IMR-90 (cell line): ENCODE data around the gene LTB4R2. TPM values are rescaled to one million over a fixed set of nuclear protein-coding genes. Genes with fewer than 3 reads are reported as not detected.

Experiments
- ATAC-seq: fragments of 200-7000 bp; cut with Tn5 transposase; 2 replicates; pipeline ENCODE4 v1.9.1; 2020; ENCODE audit warnings: low read depth, mild to moderate bottlenecking, moderate library complexity
- BruUV-seq: library from RNA; stranded (reverse); fragments of 400-500 nt; replicated peaks from 2 replicates; lab custom pipeline; 2021; lab: Mats Ljungman, UMichigan
- CTCF ChIA-PET: fragments of 300-600 bp; formaldehyde crosslinking; extraction: SDS; loops from one replicate; lab custom pipeline; 2021; ENCODE audit warnings: antibody characterized with exemption; lab: Yijun Ruan, JAX
- POLR2A ChIA-PET: fragments of 300-600 bp; sonication (Branson Sonifier 250); formaldehyde crosslinking; loops from one replicate; lab custom pipeline; 2022; ENCODE audit warnings: antibody characterized with exemption; ENCODE audit not compliant: unreplicated experiment; lab: Charles Lee
- DNase-seq: peaks from one replicate; pipeline ENCODE4 v3.0.0; 2013
- H2AFZ ChIP-seq: replicated peaks from 2 replicates; pipeline ENCODE3; 2013; ENCODE audit warnings: low read length, mild to moderate bottlenecking; ENCODE audit not compliant: poor library complexity
- H2AK5ac ChIP-seq: 2 replicates; pipeline ENCODE4 v1.6.1; 2013; ENCODE audit warnings: low read depth, low read length, inconsistent platforms
- H2AK9ac ChIP-seq: replicated peaks from 2 replicates; pipeline ENCODE3; 2013; ENCODE audit warnings: mild to moderate bottlenecking, low read depth, low read length, moderate library complexity; ENCODE audit not compliant: poor library complexity
- H2BK120ac ChIP-seq: 2 replicates; pipeline ENCODE4 v1.6.1; 2013; ENCODE audit warnings: low read depth, low read length, inconsistent platforms
- H2BK15ac ChIP-seq: 3 replicates; pipeline ENCODE4 v1.6.1; 2013; ENCODE audit warnings: low read depth, low read length, inconsistent platforms
- H2BK20ac ChIP-seq: 2 replicates; pipeline ENCODE4 v1.6.1; 2013; ENCODE audit warnings: low read depth, mild to moderate bottlenecking, inconsistent platforms, low read length, moderate library complexity
- H2BK5ac ChIP-seq: 2 replicates; pipeline ENCODE4 v1.6.1; 2013; ENCODE audit warnings: mild to moderate bottlenecking, low read depth, low read length, inconsistent platforms; ENCODE audit not compliant: poor library complexity, severe bottlenecking
- H3K14ac ChIP-seq: replicated peaks from 2 replicates; pipeline ENCODE4 v1.6.1; 2013; ENCODE audit warnings: low read depth, low read length, inconsistent platforms
- H3K18ac ChIP-seq: 2 replicates; pipeline ENCODE4 v1.6.1; 2013; ENCODE audit warnings: low read depth, low read length, control low read depth
- H3K23ac ChIP-seq: 2 replicates; pipeline ENCODE4 v1.6.1; 2013; ENCODE audit warnings: low read depth, low read length, inconsistent platforms
- H3K27ac ChIP-seq: 2 replicates; pipeline ENCODE4 v1.5.1; 2013; ENCODE audit warnings: mild to moderate bottlenecking, control low read depth, low read length; ENCODE audit not compliant: insufficient read depth
- H3K27me3 ChIP-seq: 2 replicates; pipeline ENCODE4 v1.6.1; 2013; ENCODE audit warnings: low read length; ENCODE audit not compliant: control insufficient read depth, insufficient read depth
- H3K36me3 ChIP-seq: 2 replicates; pipeline ENCODE4 v1.6.1; 2013; ENCODE audit warnings: low read length, mixed read lengths; ENCODE audit not compliant: control insufficient read depth, insufficient read depth
- H3K4ac ChIP-seq: 2 replicates; pipeline ENCODE4 v1.6.1; 2013; ENCODE audit warnings: low read depth, low read length, inconsistent platforms
- H3K4me1 ChIP-seq: 2 replicates; pipeline ENCODE4 v1.6.1; 2013; ENCODE audit warnings: low read length, mixed read lengths; ENCODE audit not compliant: control insufficient read depth, insufficient read depth
- H3K4me2 ChIP-seq: 2 replicates; pipeline ENCODE4 v1.6.1; 2013; ENCODE audit warnings: low read depth, mild to moderate bottlenecking, control low read depth, low read length, moderate library complexity
- H3K4me3 ChIP-seq: 2 replicates; pipeline ENCODE4 v1.5.1; 2013; ENCODE audit warnings: low read depth, mild to moderate bottlenecking, control low read depth, low read length, moderate library complexity; ENCODE audit not compliant: insufficient read depth
- H3K56ac ChIP-seq: 2 replicates; pipeline ENCODE4 v1.6.1; 2013; ENCODE audit warnings: low read length, inconsistent platforms; ENCODE audit not compliant: insufficient read depth; ENCODE audit errors: extremely low read depth
- H3K79me1 ChIP-seq, 2 experiments: 2 replicates each; pipeline ENCODE4 v1.6.1; 2013; ENCODE audit warnings: low read length in 2 of 2, inconsistent platforms in 1 of 2, low read depth in 1 of 2
- H3K9ac ChIP-seq: 2 replicates; pipeline ENCODE4 v1.6.1; 2013; ENCODE audit warnings: low read depth, low read length, control low read depth
- H3K9me1 ChIP-seq: 2 replicates; pipeline ENCODE4 v1.6.1; 2013; ENCODE audit warnings: low read length, inconsistent platforms; ENCODE audit not compliant: insufficient read depth
- H3K9me3 ChIP-seq: 2 replicates; pipeline ENCODE4 v1.6.1; 2013; ENCODE audit warnings: low read length; ENCODE audit not compliant: control insufficient read depth, insufficient read depth
- H4K20me1 ChIP-seq: 2 replicates; pipeline ENCODE4 v1.6.1; 2013; ENCODE audit warnings: low read length, inconsistent platforms; ENCODE audit not compliant: insufficient read depth
- H4K5ac ChIP-seq: 2 replicates; pipeline ENCODE4 v1.6.1; 2013; ENCODE audit warnings: mild to moderate bottlenecking, low read depth, low read length, control low read depth
- H4K8ac ChIP-seq, 2 experiments: 2 replicates each; pipeline ENCODE4 v1.6.1; 2013; ENCODE audit warnings: low read depth in 2 of 2, low read length in 2 of 2, control low read depth in 1 of 2, inconsistent platforms in 1 of 2
- H4K91ac ChIP-seq: 2 replicates; pipeline ENCODE4 v1.6.1; 2013; ENCODE audit warnings: low read depth, low read length, inconsistent platforms; ENCODE audit not compliant: insufficient read depth
- BHLHE40 ChIP-seq: fragments of 150-350 bp; IDR thresholded peaks from 2 replicates; pipeline ENCODE4 v1.6.1; 2016; ENCODE audit warnings: mild to moderate bottlenecking, low read depth, low read length
- CEBPB ChIP-seq: IDR thresholded peaks from 2 replicates; pipeline ENCODE4 v1.6.1; 2012; ENCODE audit warnings: low read depth, low read length, improper control_type of control experiment
- CTCF ChIP-seq: conservative IDR thresholded peaks from 2 replicates; pipeline ENCODE4 v1.5.1; 2012; ENCODE audit warnings: mild to moderate bottlenecking, low read depth, low read length, improper control_type of control experiment
- ELK1 ChIP-seq: fragments of 150-350 bp; IDR thresholded peaks from 2 replicates; pipeline ENCODE4 v1.6.1; 2016; ENCODE audit warnings: low read depth, mild to moderate bottlenecking, low read length, moderate library complexity, borderline replicate concordance
- FOS ChIP-seq: fragments of 150-350 bp; IDR thresholded peaks from 2 replicates; pipeline ENCODE4 v1.6.1; 2016; ENCODE audit warnings: low read depth, low read length
- MAZ ChIP-seq: IDR thresholded peaks from 2 replicates; pipeline ENCODE4 v1.6.1; 2012; ENCODE audit warnings: low read depth, mild to moderate bottlenecking, low read length, improper control_type of control experiment, moderate library complexity, borderline replicate concordance
- POLR2A ChIP-seq: IDR thresholded peaks from 2 replicates; pipeline ENCODE4 v1.6.1; 2012; ENCODE audit warnings: mild to moderate bottlenecking, low read depth, low read length
- SMC3 ChIP-seq: fragments of 150-350 bp; IDR thresholded peaks from 2 replicates; pipeline ENCODE4 v1.6.1; 2016; ENCODE audit warnings: low read depth, mild to moderate bottlenecking, antibody characterized with exemption, low read length, moderate library complexity
- WGBS, 2 experiments: methylation state at CpG; one replicate each; pipeline versions ENCODE4 v1.1.5 to v1.1.7; 2013; ENCODE audit warnings: missing lambda C conversion rate in 2 of 2; ENCODE audit not compliant: insufficient read length in 1 of 2; ENCODE audit errors: extremely low coverage in 2 of 2; 5-methylcytosine and 5-hydroxymethylcytosine counted together
- dilution Hi-C: fragments of 300-500 bp; cut with HindIII; formaldehyde crosslinking; loops from one replicate; pipeline ENCODE4 v1.14.3; 2018; ENCODE audit warnings: low sequenced_read_pairs; ENCODE audit not compliant: unreplicated experiment
- in situ Hi-C: fragments of 300-500 bp; cut with MboI; formaldehyde crosslinking; loops from 3 replicates; pipeline ENCODE4 v1.14.3; 2019; ENCODE audit warnings: low sequenced_read_pairs, inconsistent platforms, mixed read lengths
- intact Hi-C: fragments of 100-400 bp; cut with micrococcal nuclease; formaldehyde crosslinking; loops from 2 replicates; pipeline ENCODE4 v1.10.0; 2022
- polyA plus RNA-seq, 3 experiments: library from polyadenylated mRNA; depleted of rRNA; stranded (reverse); fragments of >200 nt; gene quantifications; 2 replicates each; pipeline ENCODE4 v1.2.3, GENCODE V29; 2012; ENCODE audit warnings: low replicate concordance in 1 of 3
- total RNA-seq: library from RNA; depleted of rRNA; stranded (reverse); fragments of >200 nt; gene quantifications from 2 replicates; pipeline ENCODE4 v1.2.3, GENCODE V29; 2012

LTB4R2 gene
- total and polyA plus RNA-seq, 2 of the 4 experiments (the other 2 are of a cell fraction) = 0.72 to 1.7 TPM

- in situ Hi-C loops = no loop called here
- Histone ChIP-seq H2AK5ac (no peak overlapping the region), H4K5ac (no peak overlapping the region), H3K27ac (no peak overlapping the region), H3K79me1 (peaks cover 3 to 15% of the 10 kb centered on the region in 2 experiments), H2BK120ac (no peak overlapping the region), H3K36me3 (no peaks in the 10 kb centered on the region), H3K18ac (no peak overlapping the region), H2AFZ (no peak overlapping the region), H3K14ac (no peak overlapping the region), H3K4me2 (no peak overlapping the region), H2BK15ac (no peak overlapping the region), H3K9me3 (no peaks in the 10 kb centered on the region), H3K23ac (no peak overlapping the region), H4K20me1 (no peaks in the 10 kb centered on the region), H2BK5ac (no peak overlapping the region), H3K9me1 (no peaks in the 10 kb centered on the region; the same call in 1 of the 2 replicates), H3K4me1 (no peaks in the 10 kb centered on the region; the same call in 1 of the 2 replicates), H2AK9ac (no peak overlapping the region), H3K4me3 (no peak overlapping the region), H3K4ac (no peak overlapping the region), H2BK20ac (no peak overlapping the region), H4K8ac (no peak overlapping the region), H3K27me3 (no peaks in the 10 kb centered on the region), H3K9ac (no peak overlapping the region), H4K91ac (no peak overlapping the region), H3K56ac (no peak overlapping the region)
- no CpG with 5 or more reads among the region's 11 CpGs for WGBS, 2 experiments
- BruUV-seq = no TSS peak
- dilution Hi-C loops = no loop called here
- TF ChIP-seq POLR2A (no peak), MAZ (no peak), CEBPB (no peak), BHLHE40 (no peak), FOS (no peak), CTCF (peak; percentile 17; the same call in 1 of the 2 replicates), SMC3 (no peak), ELK1 (no peak)
- intact Hi-C loops = no loop called here
- ATAC-seq (peak; percentile 35; the same call in 1 of the 2 replicates), DNase-seq (no peak)
- ChIA-PET CTCF (no interaction called here), POLR2A (no interaction called here)
Measured at GRCh38 chr14:24279301-24280186, 30.4 kb upstream of the LTB4R2 start.
